ENCODE measurements around the gene SDCCAG8.

The SDCCAG8 gene

GRCh38 chr1:243499248-243499647 lies 243.4 kb downstream of the SDCCAG8 start:
- no peak overlapping the region for H3K4me3 ChIP-seq (ENCODE audit: low read depth, low read length)
- TF ChIP-seq MYC (IDR thresholded peaks at IDR 0.05; ENCODE audit: low read depth, low read length) (no peak), POLR2A (IDR thresholded peaks at IDR 0.05; ENCODE audit: extremely low read depth, insufficient read length) (no peak), MAX (IDR thresholded peaks at IDR 0.05; ENCODE audit: low read depth, low read length) (no peak)
- TF ChIP-seq, protein P1, sequence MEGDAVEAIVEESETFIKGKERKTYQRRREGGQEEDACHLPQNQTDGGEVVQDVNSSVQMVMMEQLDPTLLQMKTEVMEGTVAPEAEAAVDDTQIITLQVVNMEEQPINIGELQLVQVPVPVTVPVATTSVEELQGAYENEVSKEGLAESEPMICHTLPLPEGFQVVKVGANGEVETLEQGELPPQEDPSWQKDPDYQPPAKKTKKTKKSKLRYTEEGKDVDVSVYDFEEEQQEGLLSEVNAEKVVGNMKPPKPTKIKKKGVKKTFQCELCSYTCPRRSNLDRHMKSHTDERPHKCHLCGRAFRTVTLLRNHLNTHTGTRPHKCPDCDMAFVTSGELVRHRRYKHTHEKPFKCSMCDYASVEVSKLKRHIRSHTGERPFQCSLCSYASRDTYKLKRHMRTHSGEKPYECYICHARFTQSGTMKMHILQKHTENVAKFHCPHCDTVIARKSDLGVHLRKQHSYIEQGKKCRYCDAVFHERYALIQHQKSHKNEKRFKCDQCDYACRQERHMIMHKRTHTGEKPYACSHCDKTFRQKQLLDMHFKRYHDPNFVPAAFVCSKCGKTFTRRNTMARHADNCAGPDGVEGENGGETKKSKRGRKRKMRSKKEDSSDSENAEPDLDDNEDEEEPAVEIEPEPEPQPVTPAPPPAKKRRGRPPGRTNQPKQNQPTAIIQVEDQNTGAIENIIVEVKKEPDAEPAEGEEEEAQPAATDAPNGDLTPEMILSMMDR (IDR thresholded peaks at IDR 0.05; ENCODE audit: low read depth, low read length) = no peak
- DNase-seq (ENCODE audit: low read depth) = no peak

DNA sequence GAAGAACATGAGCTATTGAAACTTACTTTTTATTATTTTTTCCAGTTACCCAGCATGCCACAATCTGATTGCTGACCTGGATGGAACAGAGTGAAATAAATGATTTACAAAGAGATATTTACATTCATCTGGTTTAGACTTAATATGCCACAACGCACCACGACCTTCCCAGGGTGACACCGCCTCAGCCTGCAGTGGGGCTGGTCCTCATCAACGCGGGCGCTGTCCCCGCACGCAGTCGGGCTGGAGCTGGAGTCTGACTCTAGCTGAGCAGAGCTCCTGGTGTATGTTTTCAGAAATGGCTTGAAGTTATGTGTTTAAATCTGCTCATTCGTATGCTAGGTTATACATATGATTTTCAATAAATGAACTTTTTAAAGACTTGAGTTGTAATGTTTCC lies 243.9 kb downstream of the SDCCAG8 start:
- no peak overlapping the region for H3K4me3 ChIP-seq (ENCODE audit: low read depth, low read length)
- no peak for DNase-seq (ENCODE audit: low read depth)
- no peak for TF ChIP-seq POLR2A (IDR thresholded peaks at IDR 0.05; ENCODE audit: extremely low read depth, insufficient read length)
- TF ChIP-seq, protein P1 (IDR thresholded peaks at IDR 0.05; ENCODE audit: low read depth, low read length) = no peak
- no peak for TF ChIP-seq MYC (IDR thresholded peaks at IDR 0.05; ENCODE audit: low read depth, low read length)
- no peak for TF ChIP-seq MAX (IDR thresholded peaks at IDR 0.05; ENCODE audit: low read depth, low read length)

DNA sequence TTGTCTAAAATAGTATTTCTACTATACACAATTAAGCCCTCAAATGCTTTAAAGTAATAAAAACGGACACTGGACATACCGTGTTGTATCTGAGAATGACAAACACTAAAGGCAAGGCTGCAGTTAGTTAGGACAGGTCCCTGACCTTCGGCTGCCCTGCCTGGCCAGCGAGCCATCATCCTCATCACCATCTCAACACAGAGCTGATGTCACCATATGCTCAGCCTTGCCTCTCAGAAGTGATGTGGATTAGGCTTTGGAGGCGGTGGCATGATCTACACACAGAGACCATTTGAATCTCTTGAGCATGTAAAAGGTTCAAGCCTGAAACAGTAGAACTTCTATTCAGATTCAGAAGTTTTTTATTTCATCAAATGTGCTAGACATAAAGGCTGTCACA lies 244.7 kb downstream of the SDCCAG8 start:
- TF ChIP-seq, protein P1 (IDR thresholded peaks at IDR 0.05; ENCODE audit: low read depth, low read length) = no peak
- no peak for TF ChIP-seq POLR2A (IDR thresholded peaks at IDR 0.05; ENCODE audit: extremely low read depth, insufficient read length)
- no peak for TF ChIP-seq MYC (IDR thresholded peaks at IDR 0.05; ENCODE audit: low read depth, low read length)
- no peak overlapping the region for H3K4me3 ChIP-seq (ENCODE audit: low read depth, low read length)
- DNase-seq (ENCODE audit: low read depth) = no peak

GRCh38 chr1:243501002-243501401 lies 245.2 kb downstream of the SDCCAG8 start:
- no peak for DNase-seq (ENCODE audit: low read depth)
- H3K4me3 ChIP-seq (ENCODE audit: low read depth, low read length) = no peak overlapping the region
- no peak for TF ChIP-seq POLR2A (IDR thresholded peaks at IDR 0.05; ENCODE audit: extremely low read depth, insufficient read length)
- TF ChIP-seq MYC (IDR thresholded peaks at IDR 0.05; ENCODE audit: low read depth, low read length) = no peak
- no peak for TF ChIP-seq MAX (IDR thresholded peaks at IDR 0.05; ENCODE audit: low read depth, low read length)
- TF ChIP-seq, protein P1 (IDR thresholded peaks at IDR 0.05; ENCODE audit: low read depth, low read length) = no peak

- TF ChIP-seq MAX (IDR thresholded peaks at IDR 0.05; ENCODE audit: low read depth, low read length) (no peak), POLR2A (IDR thresholded peaks at IDR 0.05; ENCODE audit: extremely low read depth, insufficient read length) (no peak), MYC (IDR thresholded peaks at IDR 0.05; ENCODE audit: low read depth, low read length) (no peak)
- TF ChIP-seq, protein P1 (IDR thresholded peaks at IDR 0.05; ENCODE audit: low read depth, low read length) = no peak
- no peak overlapping the region for H3K4me3 ChIP-seq (ENCODE audit: low read depth, low read length)
- DNase-seq (ENCODE audit: low read depth) = no peak
These were observed 247.3 kb downstream of the SDCCAG8 start for GRCh38 chr1:243503155-243503554.
